Activated CD4-positive, alpha-beta T cell treated with anti-CD3 and anti-CD28 coated beads, Interleukin-2, amount 10 ng/mL, durations not matched to agents 24 days and 14 days (primary cell): ENCODE results near the gene PSMC3. TPM values are rescaled to one million over a fixed set of nuclear protein-coding genes. Genes with fewer than 3 reads are reported as not detected.

ENCODE experiments used
- DNase-seq: peaks from one replicate; pipeline ENCODE4 v3.0.0; 2022
- H3K27ac Mint-ChIP-seq: one replicate; pipeline ENCODE4 v1.8.0; 2022; ENCODE audit warnings: mild to moderate bottlenecking, mixed read lengths
- H3K27me3 Mint-ChIP-seq: one replicate; pipeline ENCODE4 v1.8.0; 2022; ENCODE audit warnings: mixed read lengths
- H3K36me3 Mint-ChIP-seq: one replicate; pipeline ENCODE4 v1.8.0; 2022; ENCODE audit warnings: low read depth, mild to moderate bottlenecking, mixed read lengths
- H3K4me1 Mint-ChIP-seq: one replicate; pipeline ENCODE4 v1.8.0; 2021; ENCODE audit warnings: mixed read lengths
- H3K4me3 Mint-ChIP-seq: one replicate; pipeline ENCODE4 v1.8.0; 2022; ENCODE audit warnings: mild to moderate bottlenecking, moderate library complexity, mixed read lengths
- H3K9me3 Mint-ChIP-seq: one replicate; pipeline ENCODE4 v1.8.0; 2021; ENCODE audit warnings: mixed read lengths
- intact Hi-C: fragments of 100-400 bp; cut with micrococcal nuclease; formaldehyde crosslinking; loops from one replicate; pipeline ENCODE4 v1.15.1; 2023
- total RNA-seq: library from RNA; stranded (reverse); gene quantifications from 2 replicates; pipeline ENCODE4 v1.2.3, GENCODE V29; 2022

The PSMC3 gene
- total RNA-seq, 1 donor from 2014 or later = 234 TPM

- intact Hi-C loops = no loop called here
- H3K27me3 Mint-ChIP-seq = no peaks in the 10 kb centered on the region
- H3K36me3 Mint-ChIP-seq = no peaks in the 10 kb centered on the region
- H3K9me3 Mint-ChIP-seq = no peaks in the 10 kb centered on the region
- DNase-seq = no peak
- no peak overlapping the region for H3K4me3 Mint-ChIP-seq
- H3K4me1 Mint-ChIP-seq = no peaks in the 10 kb centered on the region
- H3K27ac Mint-ChIP-seq = no peak overlapping the region
Measured at GRCh38 chr11:47436726-47437125, 10.5 kb upstream of the PSMC3 start.

- Mint-ChIP-seq H3K36me3 (no peaks in the 10 kb centered on the region), H3K4me3 (no peak overlapping the region)
Measured at GRCh38 chr11:47435687-47436086, 9.4 kb upstream of the PSMC3 start.

GRCh38 chr11:47434011-47434786, 8.0 kb upstream of the PSMC3 start:
- intact Hi-C loops = no loop called here
- no peak for DNase-seq
- Mint-ChIP-seq H3K4me1 (no peaks in the 10 kb centered on the region), H3K4me3 (no peak overlapping the region), H3K36me3 (no peaks in the 10 kb centered on the region), H3K27ac (no peak overlapping the region), H3K27me3 (no peaks in the 10 kb centered on the region), H3K9me3 (no peaks in the 10 kb centered on the region)

More at GRCh38 chr11:47435687-47436086, 9.4 kb upstream of the PSMC3 start:
- no peaks in the 10 kb centered on the region for H3K9me3 Mint-ChIP-seq
- no peaks in the 10 kb centered on the region for H3K4me1 Mint-ChIP-seq
- DNase-seq = no peak
- intact Hi-C loops = no loop called here
- H3K27me3 Mint-ChIP-seq = no peaks in the 10 kb centered on the region
- no peak overlapping the region for H3K27ac Mint-ChIP-seq

- Mint-ChIP-seq H3K36me3 (no peaks in the 10 kb centered on the region), H3K4me1 (no peaks in the 10 kb centered on the region), H3K4me3 (no peak overlapping the region), H3K27ac (no peak overlapping the region), H3K9me3 (no peaks in the 10 kb centered on the region), H3K27me3 (no peaks in the 10 kb centered on the region)
- DNase-seq = no peak
- intact Hi-C loops = no loop called here
Measured at GRCh38 chr11:47433157-47433556, 6.9 kb upstream of the PSMC3 start.

GRCh38 chr11:47431356-47432083, 5.3 kb upstream of the PSMC3 start:
- H3K27me3 Mint-ChIP-seq = no peaks in the 10 kb centered on the region
- H3K9me3 Mint-ChIP-seq = no peaks in the 10 kb centered on the region
- no peak overlapping the region for H3K4me3 Mint-ChIP-seq
- intact Hi-C loops = no loop called here
- DNase-seq = no peak
- H3K4me1 Mint-ChIP-seq = peaks cover 4% of the 10 kb centered on the region
- no peaks in the 10 kb centered on the region for H3K36me3 Mint-ChIP-seq
- H3K27ac Mint-ChIP-seq = no peak overlapping the region

GRCh38 chr11:47430524-47430923, 4.3 kb upstream of the PSMC3 start:
- DNase-seq = no peak
- H3K9me3 Mint-ChIP-seq = no peaks in the 10 kb centered on the region
- H3K4me3 Mint-ChIP-seq = no peak overlapping the region
- H3K27ac Mint-ChIP-seq = no peak overlapping the region
- H3K27me3 Mint-ChIP-seq = no peaks in the 10 kb centered on the region
- intact Hi-C loops = no loop called here
- peaks cover 6% of the 10 kb centered on the region for H3K36me3 Mint-ChIP-seq
- peaks cover 6% of the 10 kb centered on the region for H3K4me1 Mint-ChIP-seq

GRCh38 chr11:47425611-47426010, 628 bp downstream of the PSMC3 start:
- peak overlapping the region; percentile 100 for H3K4me3 Mint-ChIP-seq
- DNase-seq = peak; percentile 67
- H3K4me1 Mint-ChIP-seq = peaks cover 19% of the 10 kb centered on the region
- H3K27ac Mint-ChIP-seq = peak overlapping the region; percentile 99
- no peaks in the 10 kb centered on the region for H3K9me3 Mint-ChIP-seq
- intact Hi-C loops = loop anchor here (1.0 to 2.0 kb wide), 5 partner anchors 17 to 725 kb away; partner anchors contain the start of genes ARFGAP2, ARHGAP1, CELF1 and SLC39A13
- H3K36me3 Mint-ChIP-seq = peaks cover 37% of the 10 kb centered on the region
- H3K27me3 Mint-ChIP-seq = no peaks in the 10 kb centered on the region

- no peaks in the 10 kb centered on the region for H3K27me3 Mint-ChIP-seq
- H3K27ac Mint-ChIP-seq = no peak overlapping the region
- H3K36me3 Mint-ChIP-seq = peaks cover 54% of the 10 kb centered on the region
- DNase-seq = no peak
- H3K9me3 Mint-ChIP-seq = no peaks in the 10 kb centered on the region
- peaks cover 2% of the 10 kb centered on the region for H3K4me1 Mint-ChIP-seq
- intact Hi-C loops = no loop called here
- no peak overlapping the region for H3K4me3 Mint-ChIP-seq
Measured at GRCh38 chr11:47418454-47419259, 7.6 kb downstream of the PSMC3 start.

- H3K27ac Mint-ChIP-seq = no peak overlapping the region
Measured at GRCh38 chr11:47417712-47418111, 8.5 kb downstream of the PSMC3 start.

GRCh38 chr11:47415949-47416472, 10.2 kb downstream of the PSMC3 start:
- intact Hi-C loops = no loop called here
- Mint-ChIP-seq H3K27ac (no peak overlapping the region), H3K9me3 (no peaks in the 10 kb centered on the region), H3K36me3 (peaks cover 44% of the 10 kb centered on the region), H3K4me1 (peaks cover 2% of the 10 kb centered on the region), H3K27me3 (no peaks in the 10 kb centered on the region), H3K4me3 (no peak overlapping the region)
- no peak for DNase-seq

More at GRCh38 chr11:47417712-47418111, 8.5 kb downstream of the PSMC3 start:
- DNase-seq = no peak
- H3K4me3 Mint-ChIP-seq = no peak overlapping the region
- no peaks in the 10 kb centered on the region for H3K27me3 Mint-ChIP-seq
- no peaks in the 10 kb centered on the region for H3K9me3 Mint-ChIP-seq
- peaks cover 2% of the 10 kb centered on the region for H3K4me1 Mint-ChIP-seq
- peaks cover 54% of the 10 kb centered on the region for H3K36me3 Mint-ChIP-seq
- intact Hi-C loops = no loop called here

- Mint-ChIP-seq H3K4me3 (no peak overlapping the region), H3K9me3 (no peaks in the 10 kb centered on the region), H3K27me3 (no peaks in the 10 kb centered on the region), H3K27ac (no peak overlapping the region), H3K36me3 (peaks cover 40% of the 10 kb centered on the region), H3K4me1 (peaks cover 2% of the 10 kb centered on the region)
- intact Hi-C loops = no loop called here
- DNase-seq = no peak
Measured at GRCh38 chr11:47415091-47415854, 11.0 kb downstream of the PSMC3 start.

GRCh38 chr11:47414685-47415070, 11.6 kb downstream of the PSMC3 start:
- H3K36me3 Mint-ChIP-seq = peaks cover 35% of the 10 kb centered on the region
- no peak overlapping the region for H3K4me3 Mint-ChIP-seq
- intact Hi-C loops = no loop called here
- H3K27me3 Mint-ChIP-seq = no peaks in the 10 kb centered on the region
- H3K27ac Mint-ChIP-seq = no peak overlapping the region
- H3K9me3 Mint-ChIP-seq = no peaks in the 10 kb centered on the region
- H3K4me1 Mint-ChIP-seq = no peaks in the 10 kb centered on the region
- no peak for DNase-seq
